Stimulated activated CD8-positive, alpha-beta memory T cell treated with anti-CD3 and anti-CD28 coated beads, Interleukin-7, amount 100 ng/mL, for 4 hours (primary cell): ENCODE results near the gene KCNT1.

Source experiments
- DNase-seq, 2 donors: peaks; one replicate each; pipeline ENCODE4 v3.0.0-alpha.2; 2020; ENCODE audit warnings: low read depth in 2 of 2

Gene KCNT1

GRCh38 chr9:135820661-135821060, 118.7 kb downstream of the KCNT1 start:
- DNase-seq, result no peak

GRCh38 chr9:135821116-135821515, 119.1 kb downstream of the KCNT1 start:
- DNase-seq, result no peak

- no peak for DNase-seq
Measured at GRCh38 chr9:135821733-135822373, 119.9 kb downstream of the KCNT1 start.

GRCh38 chr9:135822374-135822755, 120.4 kb downstream of the KCNT1 start:
- no peak for DNase-seq

GRCh38 chr9:135823036-135823435, 121.1 kb downstream of the KCNT1 start:
- no peak for DNase-seq

GRCh38 chr9:135825435-135826187, 123.6 kb downstream of the KCNT1 start:
- DNase-seq, result no peak

- DNase-seq, result no peak
Measured at GRCh38 chr9:135826188-135826545, 124.2 kb downstream of the KCNT1 start.

GRCh38 chr9:135827301-135827700, 125.3 kb downstream of the KCNT1 start:
- DNase-seq, result no peak

- DNase-seq, result no peak
Measured at GRCh38 chr9:135827866-135828580, 126.0 kb downstream of the KCNT1 start.

- DNase-seq, result no peak
Measured at GRCh38 chr9:135828656-135829055, 126.7 kb downstream of the KCNT1 start.

- DNase-seq, result no peak
Measured at GRCh38 chr9:135830496-135830895, 128.5 kb downstream of the KCNT1 start.

GRCh38 chr9:135833864-135834263, 131.9 kb downstream of the KCNT1 start:
- DNase-seq, result no peak

- no peak for DNase-seq
Measured at GRCh38 chr9:135835131-135835530, 133.1 kb downstream of the KCNT1 start.

- DNase-seq, result no peak
Measured at GRCh38 chr9:135839516-135839915, 137.5 kb downstream of the KCNT1 start.

GRCh38 chr9:135840107-135840506, 138.1 kb downstream of the KCNT1 start:
- DNase-seq, result no peak

GRCh38 chr9:135840539-135840938, 138.6 kb downstream of the KCNT1 start:
- DNase-seq, result no peak
